HG03103 (cell line): ENCODE results near the gene LYZL2.
A peak's percentile ranks its signal among the peaks of the same experiment; 100 is the strongest.
"Not testable (repeated sequence)": the region's sequence is repeated elsewhere in the genome, so short reads cannot be mapped to it uniquely, and the experiment has no call there.

Experiments
- ATAC-seq: cut with Tn5 transposase; IDR thresholded peaks from one replicate; pipeline ENCODE4 v1.9.1; 2021; ENCODE audit warnings: low read depth; ENCODE audit not compliant: unreplicated experiment

Gene LYZL2

GRCh38 chr10:30596013-30596412 lies 33.5 kb downstream of the LYZL2 start:
- no peak for ATAC-seq

- ATAC-seq = no peak
Measured at GRCh38 chr10:30594077-30594476, 35.5 kb downstream of the LYZL2 start.

GRCh38 chr10:30592770-30593169 lies 36.8 kb downstream of the LYZL2 start:
- not testable (repeated sequence) for ATAC-seq

- no peak for ATAC-seq
Measured at GRCh38 chr10:30591249-30591670, 38.3 kb downstream of the LYZL2 start.

- no peak for ATAC-seq
Measured at GRCh38 chr10:30589441-30589840, 40.1 kb downstream of the LYZL2 start.

- peak; percentile 70 for ATAC-seq
Measured at GRCh38 chr10:30587522-30588031, 42.0 kb downstream of the LYZL2 start.

GRCh38 chr10:30586828-30587227 lies 42.7 kb downstream of the LYZL2 start:
- ATAC-seq = no peak

- ATAC-seq = no peak
Measured at GRCh38 chr10:30583778-30584415, 45.7 kb downstream of the LYZL2 start.

GRCh38 chr10:30581779-30582380 lies 47.7 kb downstream of the LYZL2 start:
- ATAC-seq = no peak

GRCh38 chr10:30580676-30581075 lies 48.9 kb downstream of the LYZL2 start:
- no peak for ATAC-seq

- no peak for ATAC-seq
Measured at GRCh38 chr10:30580241-30580640, 49.3 kb downstream of the LYZL2 start.

GRCh38 chr10:30579574-30579973 lies 50.0 kb downstream of the LYZL2 start:
- ATAC-seq = no peak

GRCh38 chr10:30577048-30577447 lies 52.5 kb downstream of the LYZL2 start:
- ATAC-seq = no peak

- ATAC-seq = no peak
Measured at GRCh38 chr10:30576641-30577040, 52.9 kb downstream of the LYZL2 start.

GRCh38 chr10:30574432-30574796 lies 55.1 kb downstream of the LYZL2 start:
- no peak for ATAC-seq

GRCh38 chr10:30573721-30574431 lies 55.7 kb downstream of the LYZL2 start:
- no peak for ATAC-seq

GRCh38 chr10:30565449-30565848 lies 64.1 kb downstream of the LYZL2 start:
- no peak for ATAC-seq

GRCh38 chr10:30562787-30563186 lies 66.8 kb downstream of the LYZL2 start:
- ATAC-seq = no peak
